HG03108 (cell line): ENCODE results near the gene KCNMB3.
"Not testable (repeated sequence)": the region's sequence is repeated elsewhere in the genome, so short reads cannot be mapped to it uniquely, and the experiment has no call there.

Experiments used
- ATAC-seq: cut with Tn5 transposase; IDR thresholded peaks from one replicate; pipeline ENCODE4 v1.9.1; 2021; ENCODE audit warnings: moderate library complexity; ENCODE audit not compliant: unreplicated experiment

KCNMB3 gene

GRCh38 chr3:179250803-179251476 is at the start of gene KCNMB3:
TSS of gene KCNMB3 (minus strand) at chr3:179251114. CDS start at chr3:179250990, 124 bp downstream.
- no peak for ATAC-seq

DNA sequence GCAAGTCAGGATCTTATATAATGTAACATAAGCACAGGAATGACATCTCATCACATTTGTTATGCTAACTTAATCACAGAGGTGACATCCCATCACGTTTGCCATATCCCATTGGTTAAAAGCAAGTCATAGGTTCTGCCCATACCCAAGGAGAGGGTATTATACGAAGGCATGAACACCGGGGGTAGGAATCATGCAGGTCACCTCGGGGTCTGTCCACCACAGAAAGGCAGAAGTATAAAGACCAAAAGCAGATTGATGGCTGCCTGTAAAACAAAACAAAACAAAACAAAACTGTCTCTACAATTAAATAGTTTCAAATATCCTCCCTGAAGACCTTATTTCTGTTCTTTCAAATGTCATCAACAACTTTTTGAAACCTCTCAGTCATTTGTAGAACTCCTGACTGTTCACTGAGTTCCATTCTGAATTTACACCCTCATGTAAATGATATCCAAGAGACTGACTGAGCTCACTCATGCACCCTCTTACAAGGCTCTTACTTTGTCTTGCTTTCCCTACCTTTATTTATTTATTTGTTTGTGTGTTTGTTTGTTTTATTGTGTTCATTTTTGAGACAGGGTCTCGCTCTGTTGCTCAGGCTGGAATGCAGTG is 49.2 kb upstream of the KCNMB3 start:
- ATAC-seq: no peak

DNA sequence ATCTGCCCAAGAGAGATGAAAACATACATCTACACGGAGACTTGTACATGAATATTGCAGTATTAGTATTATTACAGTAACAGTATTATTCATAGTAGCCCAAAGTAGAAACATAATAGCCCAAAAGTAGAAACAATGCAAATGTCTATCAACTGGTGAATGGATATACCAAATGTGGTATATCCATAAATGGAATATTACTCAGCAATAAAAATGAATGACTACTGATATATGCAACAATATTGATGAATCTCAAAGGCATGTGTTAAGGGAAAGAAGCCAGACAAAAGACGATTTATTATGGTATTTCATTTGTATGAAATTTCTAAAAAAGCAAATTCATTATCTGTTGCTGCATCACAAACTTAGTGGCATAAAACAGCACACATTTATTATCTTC is 48.4 kb upstream of the KCNMB3 start:
- ATAC-seq: no peak

GRCh38 chr3:179297971-179298725 is 47.2 kb upstream of the KCNMB3 start:
- ATAC-seq: no peak

- ATAC-seq: no peak
Observed at GRCh38 chr3:179292450-179292849, 41.5 kb upstream of the KCNMB3 start.

DNA sequence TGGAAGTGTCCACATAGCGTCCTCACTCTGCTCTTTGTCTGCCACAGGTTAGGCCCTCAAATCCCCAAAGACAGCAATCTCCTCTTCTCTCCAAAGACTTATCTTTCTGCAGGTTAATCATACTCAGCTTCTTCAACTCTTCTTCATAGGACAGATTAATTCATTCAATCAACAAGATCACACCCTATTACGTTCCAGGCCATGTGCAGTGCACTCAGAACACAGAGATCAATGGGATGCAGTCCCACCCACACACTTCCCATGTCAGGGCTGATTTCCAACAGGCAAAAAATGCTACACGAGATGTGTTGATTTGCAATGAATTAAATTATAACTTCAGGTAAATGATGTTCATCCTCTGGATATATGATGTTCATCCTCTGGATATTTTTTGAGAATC is 38.4 kb upstream of the KCNMB3 start:
- no peak for ATAC-seq

- ATAC-seq: no peak
Observed at GRCh38 chr3:179288845-179289244, 37.9 kb upstream of the KCNMB3 start.

DNA sequence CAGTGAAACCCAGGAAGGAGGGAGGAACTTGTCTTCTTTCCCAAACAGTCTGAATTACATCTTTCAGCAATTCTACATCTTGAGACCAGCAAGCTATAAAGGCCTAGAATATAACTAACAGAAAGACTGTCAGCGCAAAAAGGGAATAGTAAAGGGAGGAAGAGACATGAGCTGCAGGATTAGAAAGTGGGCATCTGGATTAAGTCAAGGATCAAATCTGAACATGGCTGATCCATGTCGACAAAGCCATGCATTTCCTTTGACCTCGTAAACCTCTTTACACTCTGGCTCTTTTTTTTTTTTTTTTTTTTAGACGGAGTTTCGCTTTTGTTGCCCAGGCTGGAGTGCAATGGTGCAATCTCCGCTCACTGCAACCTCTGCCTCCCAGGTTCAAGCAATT is 35.4 kb upstream of the KCNMB3 start:
- ATAC-seq: no peak

DNA sequence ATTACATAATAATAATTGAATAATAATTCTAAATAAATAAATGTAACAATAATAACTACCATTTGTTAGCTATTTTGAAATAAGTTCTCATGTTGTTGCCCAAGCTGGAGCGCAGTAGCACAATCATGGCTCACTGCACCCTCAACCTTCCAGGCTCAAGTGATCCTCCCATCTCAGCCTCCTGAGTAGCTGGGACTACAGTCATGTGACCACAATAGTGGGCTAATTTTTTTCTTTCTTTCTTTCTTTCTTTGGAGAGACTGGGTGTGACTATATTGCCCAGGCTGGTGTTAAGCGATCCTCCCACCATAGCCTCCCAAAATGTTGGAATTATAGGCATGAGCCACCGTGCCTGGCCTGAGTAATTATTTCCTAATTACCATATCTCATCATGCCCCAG is 30.9 kb upstream of the KCNMB3 start:
- no peak for ATAC-seq

- ATAC-seq: no peak
Observed at GRCh38 chr3:179279837-179280236, 28.9 kb upstream of the KCNMB3 start.

DNA sequence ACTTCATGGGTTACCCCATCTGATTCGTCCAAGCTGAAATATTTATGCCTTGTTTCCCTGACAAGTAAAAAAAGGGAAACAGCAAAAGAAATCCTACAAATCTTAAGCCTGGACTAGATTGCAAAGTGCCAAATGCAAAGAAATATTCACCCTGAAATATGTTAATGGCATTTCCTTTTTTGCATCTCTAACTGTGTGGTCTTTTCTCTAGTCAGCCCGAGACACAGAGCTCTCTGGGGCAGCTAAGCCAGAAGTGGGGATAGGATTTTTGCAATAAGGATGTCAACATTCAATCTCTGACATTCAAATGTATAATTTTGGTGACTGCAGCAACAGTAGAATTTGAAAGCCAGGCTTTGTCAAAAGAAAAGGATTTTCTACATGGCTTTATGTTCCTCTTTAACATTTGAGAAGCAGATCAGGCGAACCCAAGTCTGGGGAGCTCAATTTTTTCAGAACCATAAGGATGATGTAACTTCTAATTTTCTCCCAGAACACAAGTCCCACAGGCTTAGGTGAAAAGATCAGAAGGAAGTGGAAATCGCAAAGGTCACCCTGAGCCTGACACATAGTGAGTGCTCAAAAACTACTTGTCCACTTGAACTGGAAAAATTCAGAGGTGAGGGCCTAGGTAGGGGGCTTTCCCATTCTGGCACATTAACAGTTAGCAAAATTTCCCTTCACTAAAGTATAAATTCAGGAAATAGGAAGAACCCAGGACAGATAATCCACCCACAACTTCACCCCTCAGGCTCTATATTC is 28.2 kb upstream of the KCNMB3 start:
- ATAC-seq: no peak

GRCh38 chr3:179278151-179278550 is 27.2 kb upstream of the KCNMB3 start:
- ATAC-seq: no peak

GRCh38 chr3:179276743-179277142 is 25.8 kb upstream of the KCNMB3 start:
- no peak for ATAC-seq

- no peak for ATAC-seq
Observed at GRCh38 chr3:179276001-179276400, 25.1 kb upstream of the KCNMB3 start.

- not testable (repeated sequence) for ATAC-seq
Observed at GRCh38 chr3:179274434-179274833, 23.5 kb upstream of the KCNMB3 start.

DNA sequence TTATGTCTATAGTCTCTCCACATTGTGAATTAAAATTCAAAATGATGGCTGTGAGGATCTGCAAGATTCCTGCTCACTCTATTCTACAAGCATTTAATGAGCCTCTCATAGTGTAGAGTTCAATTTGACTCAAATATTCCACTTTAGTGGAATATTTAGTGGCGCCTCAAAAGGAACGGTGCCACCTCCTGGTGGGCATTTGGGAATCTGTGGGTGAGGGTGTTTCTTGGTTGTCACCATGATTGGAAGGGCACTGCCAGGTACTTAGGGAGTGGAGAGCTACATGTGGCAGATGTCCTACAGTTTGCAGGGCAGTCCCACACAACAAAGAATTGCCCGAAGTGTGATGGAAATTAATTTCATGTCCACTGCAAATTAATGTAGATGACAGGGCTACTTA is 21.5 kb upstream of the KCNMB3 start:
- no peak for ATAC-seq

GRCh38 chr3:179269152-179269707 is 18.3 kb upstream of the KCNMB3 start:
- no peak for ATAC-seq

GRCh38 chr3:179268400-179269051 is 17.6 kb upstream of the KCNMB3 start:
- ATAC-seq: no peak

GRCh38 chr3:179266701-179267211 is 15.8 kb upstream of the KCNMB3 start:
- ATAC-seq: no peak

DNA sequence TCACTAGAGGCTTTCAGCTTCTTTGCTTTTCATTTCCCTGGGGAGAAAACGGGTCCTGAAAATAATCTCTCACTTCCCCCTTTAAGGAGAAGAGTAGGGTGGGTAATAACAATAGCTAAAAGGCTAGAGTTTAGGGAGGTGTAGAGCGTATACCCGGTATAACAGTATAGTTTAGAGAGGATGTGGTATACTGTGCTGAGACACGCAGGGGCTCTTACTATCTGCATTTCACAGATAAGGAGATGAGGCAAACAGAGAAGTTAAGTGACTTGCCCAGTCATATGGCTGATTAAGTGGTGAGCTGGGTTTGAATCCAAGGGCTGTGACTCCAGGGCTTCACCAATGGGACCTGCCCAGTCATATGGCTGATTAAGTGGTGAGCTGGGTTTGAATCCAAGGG is 15.0 kb upstream of the KCNMB3 start:
- peak; percentile 33 for ATAC-seq
